Prostate gland (tissue), 2 donors: ENCODE results near the gene ARSG.

Source experiments
- POLR2AphosphoS5 ChIP-seq: sonication (generic); formaldehyde crosslinking; IDR thresholded peaks from one replicate; pipeline ENCODE4 v1.6.1; 2017; ENCODE audit warnings: antibody characterized with exemption
- TF ChIP-seq, protein P1 (sequence below), 4 experiments: fragments of 200-600 bp in 2 of 4; fragments of 450-650 bp in 2 of 4; sonication (generic) in 2 of 4; IDR thresholded peaks; 1 replicate in 3 of 4; 2 replicates in 1 of 4; pipeline ENCODE4 v1.5.1; 2016 to 2019; ENCODE audit warnings: antibody characterized with exemption in 4 of 4, mild to moderate bottlenecking in 2 of 4, moderate library complexity in 2 of 4

DNA sequence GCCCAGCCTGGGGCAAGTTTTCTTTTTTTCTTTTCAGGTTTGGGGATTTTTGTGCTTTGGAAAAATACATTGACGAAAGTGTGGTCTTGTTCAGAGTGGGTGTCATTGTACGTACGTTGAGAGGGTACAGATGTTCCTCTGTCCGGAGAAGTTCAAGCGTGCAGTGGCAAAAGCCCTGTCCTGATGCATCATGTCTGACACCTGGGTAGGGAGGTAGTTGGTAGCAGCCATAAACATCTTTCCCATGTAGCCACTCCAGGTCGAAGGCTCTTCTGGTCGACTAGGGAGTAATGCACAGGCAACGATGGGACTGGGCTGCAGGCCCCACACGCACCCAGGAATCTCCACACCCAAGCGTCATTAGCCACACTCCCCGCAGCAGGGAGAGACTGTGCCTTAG, 138.6 kb downstream of the ARSG start:
- no peak for TF ChIP-seq POLR2AphosphoS5
- TF ChIP-seq, protein P1, sequence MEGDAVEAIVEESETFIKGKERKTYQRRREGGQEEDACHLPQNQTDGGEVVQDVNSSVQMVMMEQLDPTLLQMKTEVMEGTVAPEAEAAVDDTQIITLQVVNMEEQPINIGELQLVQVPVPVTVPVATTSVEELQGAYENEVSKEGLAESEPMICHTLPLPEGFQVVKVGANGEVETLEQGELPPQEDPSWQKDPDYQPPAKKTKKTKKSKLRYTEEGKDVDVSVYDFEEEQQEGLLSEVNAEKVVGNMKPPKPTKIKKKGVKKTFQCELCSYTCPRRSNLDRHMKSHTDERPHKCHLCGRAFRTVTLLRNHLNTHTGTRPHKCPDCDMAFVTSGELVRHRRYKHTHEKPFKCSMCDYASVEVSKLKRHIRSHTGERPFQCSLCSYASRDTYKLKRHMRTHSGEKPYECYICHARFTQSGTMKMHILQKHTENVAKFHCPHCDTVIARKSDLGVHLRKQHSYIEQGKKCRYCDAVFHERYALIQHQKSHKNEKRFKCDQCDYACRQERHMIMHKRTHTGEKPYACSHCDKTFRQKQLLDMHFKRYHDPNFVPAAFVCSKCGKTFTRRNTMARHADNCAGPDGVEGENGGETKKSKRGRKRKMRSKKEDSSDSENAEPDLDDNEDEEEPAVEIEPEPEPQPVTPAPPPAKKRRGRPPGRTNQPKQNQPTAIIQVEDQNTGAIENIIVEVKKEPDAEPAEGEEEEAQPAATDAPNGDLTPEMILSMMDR (IDR thresholded peaks at IDR 0.05): no peak
